ENCODE results near the gene PLD1.

PLD1 gene

GRCh38 chr3:171842864-171843518, 32.7 kb upstream of the PLD1 start, which contains the start of gene TMEM212:
Gene TMEM212 (plus strand): TSS chr3:171843349. CDS start chr3:171843384, 35 bp downstream.
- TF ChIP-seq ZFP69B (tag by site-specific recombination; IDR thresholded peaks at IDR 0.05) (no peak), ZNF211 (tag by site-specific recombination; IDR thresholded peaks at IDR 0.05; ENCODE audit: low read depth) (no peak), GLI4 (tag by site-specific recombination; IDR thresholded peaks at IDR 0.05) (no peak), ATF2 (tag by site-specific recombination; IDR thresholded peaks at IDR 0.05; ENCODE audit: low read depth) (no peak), ZNF148 (tag by site-specific recombination; IDR thresholded peaks at IDR 0.05; ENCODE audit: borderline replicate concordance) (no peak), ZNF792 (tag by site-specific recombination; IDR thresholded peaks at IDR 0.05) (no peak), YY2 (tag by site-specific recombination; IDR thresholded peaks at IDR 0.05) (no peak), REPIN1 (tag by site-specific recombination; IDR thresholded peaks at IDR 0.05; ENCODE audit: low read depth) (no peak), FEZF1 (tag by site-specific recombination; IDR thresholded peaks at IDR 0.05) (no peak), ZNF324 (tag by site-specific recombination; IDR thresholded peaks at IDR 0.05) (no peak), ZNF132 (tag by site-specific recombination; IDR thresholded peaks at IDR 0.05; ENCODE audit: borderline replicate concordance) (no peak), ZNF426 (tag by site-specific recombination; IDR thresholded peaks at IDR 0.05) (no peak), ZNF549 (tag by site-specific recombination; IDR thresholded peaks at IDR 0.05) (no peak), OSR2 (tag by site-specific recombination; IDR thresholded peaks at IDR 0.05) (no peak), ZNF585B (tag by site-specific recombination; IDR thresholded peaks at IDR 0.05) (no peak), ZNF19 (tag by site-specific recombination; IDR thresholded peaks at IDR 0.05; ENCODE audit: low read depth) (no peak), ZNF311 (tag by site-specific recombination; IDR thresholded peaks at IDR 0.05; ENCODE audit: borderline replicate concordance) (no peak), ZNF423 (tag by site-specific recombination; IDR thresholded peaks at IDR 0.05) (no peak)
- H3K4me1 ChIP-seq (ENCODE audit: control insufficient read depth, insufficient read depth, low read length): no peaks in the 10 kb centered on the region
- CTCF ChIA-PET: no interaction called here
- H3K4me3 ChIP-seq (ENCODE audit: low read depth, low read length): no peak within 1 kb of the TSS
- POLR2A ChIA-PET: no interaction called here
- no peak within 1 kb of the TSS for H3K27ac ChIP-seq (ENCODE audit: extremely low read depth, low read depth, low read length)
- no peaks in the 10 kb centered on the region for H3K36me3 ChIP-seq (ENCODE audit: control insufficient read depth in 2 of 2, insufficient read depth in 1 of 2, low read length in 2 of 2)
- H3K9me3 ChIP-seq (ENCODE audit: control insufficient read depth, insufficient read depth, low read depth, low read length): no peaks in the 10 kb centered on the region

GRCh38 chr3:171841620-171842000, 31.3 kb upstream of the PLD1 start:
- ChIA-PET POLR2A (no interaction called here), CTCF (interaction anchor here (0.6 to 1.0 kb wide), 2 partner anchors 12 to 647 kb away, joined by 3 to 6 read pairs; no protein-coding TSS in a partner anchor)
- Histone ChIP-seq H3K36me3 (ENCODE audit: control insufficient read depth in 2 of 2, insufficient read depth in 1 of 2, low read length in 2 of 2) (no peaks in the 10 kb centered on the region), H3K4me3 (ENCODE audit: low read depth, low read length) (no peak overlapping the region), H3K4me1 (ENCODE audit: control insufficient read depth, insufficient read depth, low read length) (no peaks in the 10 kb centered on the region), H3K27ac (ENCODE audit: extremely low read depth, low read depth, low read length) (no peak overlapping the region), H3K9me3 (ENCODE audit: control insufficient read depth, insufficient read depth, low read depth, low read length) (no peaks in the 10 kb centered on the region)
- TF ChIP-seq ZNF704 (tag by site-specific recombination; IDR thresholded peaks at IDR 0.05): no peak
- TF ChIP-seq ZBTB1 (tag by site-specific recombination; IDR thresholded peaks at IDR 0.05): no peak
- no peak for TF ChIP-seq ZNF518A (tag by site-specific recombination; conservative IDR thresholded peaks at IDR 0.05; ENCODE audit: low read depth)
- TF ChIP-seq ZBTB8A (tag by site-specific recombination; IDR thresholded peaks at IDR 0.05): no peak
- no peak for TF ChIP-seq SP3 (tag by site-specific recombination; IDR thresholded peaks at IDR 0.05)

All from HEK293 (cell line).